Mammary epithelial cell (primary cell): ENCODE measurements around the gene MUC2.

Experiments
- EZH2 ChIP-seq: IDR thresholded peaks from 2 replicates; pipeline ENCODE4 v1.6.1; 2012; ENCODE audit warnings: low read length, inconsistent platforms, borderline replicate concordance
- TF ChIP-seq, protein P1 (sequence below), 2 donors: IDR thresholded peaks in 1 of 2; conservative IDR thresholded peaks in 1 of 2; 2 replicates each; pipeline ENCODE4 v1.5.1; 2011 to 2012; ENCODE audit warnings: inconsistent platforms in 2 of 2, low read length in 2 of 2, mild to moderate bottlenecking in 2 of 2, control low read depth in 1 of 2, low read depth in 1 of 2; ENCODE audit not compliant: insufficient read depth in 1 of 2; ENCODE audit errors: extremely low read depth in 1 of 2

DNA sequence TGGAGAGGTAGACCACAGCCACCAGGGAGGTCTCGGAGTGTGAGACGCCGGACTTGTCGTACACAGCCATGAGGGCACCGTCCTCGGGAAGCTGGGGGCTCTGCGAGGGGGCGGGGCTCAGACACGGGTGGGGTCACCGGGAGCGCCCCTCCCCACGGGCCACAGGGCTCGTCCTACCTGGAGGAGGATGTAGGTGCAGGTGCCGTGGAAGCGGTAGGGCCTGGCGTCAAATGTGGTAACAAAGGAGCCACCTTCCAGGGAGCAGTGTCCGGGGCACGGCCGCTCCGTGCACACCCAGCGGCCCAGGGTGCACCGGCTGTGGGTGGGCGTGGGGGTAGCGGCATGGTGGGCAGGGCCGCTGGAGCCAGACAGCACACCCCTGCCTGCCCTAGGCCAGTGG lies 45.6 kb upstream of the MUC2 start:
- TF ChIP-seq, protein P1, sequence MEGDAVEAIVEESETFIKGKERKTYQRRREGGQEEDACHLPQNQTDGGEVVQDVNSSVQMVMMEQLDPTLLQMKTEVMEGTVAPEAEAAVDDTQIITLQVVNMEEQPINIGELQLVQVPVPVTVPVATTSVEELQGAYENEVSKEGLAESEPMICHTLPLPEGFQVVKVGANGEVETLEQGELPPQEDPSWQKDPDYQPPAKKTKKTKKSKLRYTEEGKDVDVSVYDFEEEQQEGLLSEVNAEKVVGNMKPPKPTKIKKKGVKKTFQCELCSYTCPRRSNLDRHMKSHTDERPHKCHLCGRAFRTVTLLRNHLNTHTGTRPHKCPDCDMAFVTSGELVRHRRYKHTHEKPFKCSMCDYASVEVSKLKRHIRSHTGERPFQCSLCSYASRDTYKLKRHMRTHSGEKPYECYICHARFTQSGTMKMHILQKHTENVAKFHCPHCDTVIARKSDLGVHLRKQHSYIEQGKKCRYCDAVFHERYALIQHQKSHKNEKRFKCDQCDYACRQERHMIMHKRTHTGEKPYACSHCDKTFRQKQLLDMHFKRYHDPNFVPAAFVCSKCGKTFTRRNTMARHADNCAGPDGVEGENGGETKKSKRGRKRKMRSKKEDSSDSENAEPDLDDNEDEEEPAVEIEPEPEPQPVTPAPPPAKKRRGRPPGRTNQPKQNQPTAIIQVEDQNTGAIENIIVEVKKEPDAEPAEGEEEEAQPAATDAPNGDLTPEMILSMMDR (conservative IDR thresholded peaks at IDR 0.05 in 1 of 2, IDR thresholded peaks at IDR 0.05 in 1 of 2; ENCODE audit: extremely low read depth in 1 of 2, insufficient read depth in 1 of 2, low read depth in 1 of 2, low read length in 2 of 2) = no peak
- no peak for TF ChIP-seq EZH2
